CD14-positive monocyte (primary cell): ENCODE data around the gene ATRN. TPM values are rescaled to one million over a fixed set of nuclear protein-coding genes. Genes with fewer than 3 reads are reported as not detected.

Experiments
- DNase-seq, 3 donors: peaks; one replicate each; pipeline ENCODE4 v3.0.0-alpha.2; 2011 to 2022
- H2AFZ ChIP-seq: 2 replicates; pipeline ENCODE4 v1.6.0; 2012; ENCODE audit warnings: mild to moderate bottlenecking, low read depth, low read length, inconsistent platforms; ENCODE audit not compliant: insufficient read depth, poor library complexity, severe bottlenecking
- H3K27ac ChIP-seq, 2 donors: 1 replicate in 1 of 2; 2 replicates in 1 of 2; pipeline ENCODE4 v1.5.1; 2012 to 2013; ENCODE audit warnings: low read length in 2 of 2, control low read depth in 1 of 2, inconsistent platforms in 1 of 2, low read depth in 1 of 2, mild to moderate bottlenecking in 1 of 2
- H3K27me3 ChIP-seq, 2 donors: one replicate each; pipeline versions ENCODE4 v1.6.0 to v1.6.1; 2011 to 2013; ENCODE audit warnings: low read length in 2 of 2; ENCODE audit not compliant: control insufficient read depth in 2 of 2, insufficient read depth in 2 of 2
- H3K36me3 ChIP-seq, 2 donors: replicated peaks in 1 of 2; 1 replicate in 1 of 2; 2 replicates in 1 of 2; pipeline versions ENCODE4 v1.5.1 to v1.6.1; 2012 to 2013; ENCODE audit warnings: low read length in 2 of 2, control low read depth in 1 of 2, inconsistent platforms in 1 of 2, mild to moderate bottlenecking in 1 of 2; ENCODE audit not compliant: insufficient read depth in 2 of 2, control insufficient read depth in 1 of 2
- H3K4me1 ChIP-seq, 2 donors: 1 replicate in 1 of 2; 2 replicates in 1 of 2; pipeline versions ENCODE4 v1.5.1 to v1.6.1; 2012 to 2013; ENCODE audit warnings: low read length in 2 of 2, control low read depth in 1 of 2, inconsistent platforms in 1 of 2, mild to moderate bottlenecking in 1 of 2, moderate library complexity in 1 of 2; ENCODE audit not compliant: insufficient read depth in 2 of 2, control insufficient read depth in 1 of 2
- H3K4me2 ChIP-seq: replicated peaks from 2 replicates; pipeline ENCODE3; 2012; ENCODE audit warnings: low read length, moderate library complexity, mild to moderate bottlenecking; ENCODE audit not compliant: poor library complexity, severe bottlenecking; ENCODE audit errors: extremely low read depth
- H3K4me3 ChIP-seq, 3 experiments: fragments of 200-600 bp in 1 of 3; sonication (generic) in 1 of 3; replicated peaks in 1 of 3; 1 replicate in 2 of 3; 2 replicates in 1 of 3; pipeline ENCODE4 v1.5.1; 2011 to 2013; ENCODE audit warnings: low read length in 3 of 3, mild to moderate bottlenecking in 3 of 3, control low read depth in 2 of 3, low read depth in 2 of 3, inconsistent platforms in 1 of 3, moderate library complexity in 1 of 3
- H3K79me2 ChIP-seq: 2 replicates; pipeline ENCODE4 v1.6.0; 2012; ENCODE audit warnings: mild to moderate bottlenecking, control low read depth, inconsistent platforms, low read length, moderate library complexity; ENCODE audit not compliant: insufficient read depth
- H3K9ac ChIP-seq: 2 replicates; pipeline ENCODE4 v1.6.0; 2017; ENCODE audit warnings: low read length, mild to moderate bottlenecking; ENCODE audit not compliant: insufficient read depth, poor library complexity, severe bottlenecking
- H3K9me3 ChIP-seq, 2 donors: replicated peaks in 1 of 2; 1 replicate in 1 of 2; 2 replicates in 1 of 2; pipeline versions ENCODE4 v1.5.1 to v1.6.1; 2012 to 2013; ENCODE audit warnings: low read length in 2 of 2, control low read depth in 1 of 2; ENCODE audit not compliant: control insufficient read depth in 1 of 2, insufficient read depth in 1 of 2
- H4K20me1 ChIP-seq: 2 replicates; pipeline ENCODE4 v1.6.0; 2012; ENCODE audit warnings: mild to moderate bottlenecking, low read length, control low read depth, moderate library complexity; ENCODE audit not compliant: insufficient read depth
- H3K27ac Mint-ChIP-seq, 7 donors: one replicate each; pipeline ENCODE4 v1.8.0; 2020; ENCODE audit warnings: mild to moderate bottlenecking in 7 of 7, mixed read lengths in 7 of 7, moderate library complexity in 6 of 7, inconsistent platforms in 2 of 7
- H3K27me3 Mint-ChIP-seq, 3 donors: one replicate each; pipeline ENCODE4 v1.8.0; 2021 to 2022; ENCODE audit warnings: low read depth in 3 of 3, mild to moderate bottlenecking in 3 of 3, mixed read lengths in 3 of 3, moderate library complexity in 3 of 3, inconsistent platforms in 1 of 3
- H3K36me3 Mint-ChIP-seq, 2 donors: one replicate each; pipeline ENCODE4 v1.8.0; 2020; ENCODE audit warnings: mixed read lengths in 2 of 2, inconsistent platforms in 1 of 2, mild to moderate bottlenecking in 1 of 2
- H3K4me1 Mint-ChIP-seq: one replicate; pipeline ENCODE4 v1.8.0; 2020; ENCODE audit warnings: mild to moderate bottlenecking, mixed read lengths
- H3K4me3 Mint-ChIP-seq, 2 donors: one replicate each; pipeline ENCODE4 v1.8.0; 2020; ENCODE audit warnings: mild to moderate bottlenecking in 2 of 2, mixed read lengths in 2 of 2, moderate library complexity in 1 of 2
- H3K9me3 Mint-ChIP-seq, 7 donors: one replicate each; pipeline ENCODE4 v1.8.0; 2020 to 2022; ENCODE audit warnings: mixed read lengths in 7 of 7, mild to moderate bottlenecking in 6 of 7, moderate library complexity in 6 of 7, inconsistent platforms in 2 of 7
- CTCF ChIP-seq: fragments of 200-600 bp; IDR thresholded peaks from one replicate; pipeline ENCODE4 v1.8.0; 2022; ENCODE audit warnings: antibody characterized with exemption, mild to moderate bottlenecking
- WGBS: methylation state at CpG from one replicate; pipeline ENCODE4 v1.1.5; 2013; ENCODE audit warnings: missing lambda C conversion rate; ENCODE audit not compliant: insufficient coverage; 5-methylcytosine and 5-hydroxymethylcytosine counted together
- intact Hi-C, 2 donors: fragments of 100-400 bp; cut with micrococcal nuclease; formaldehyde crosslinking; loops; one replicate each; pipeline versions ENCODE4 v1.15.0 to v1.15.1; 2023
- polyA plus RNA-seq, 3 donors: library from polyadenylated mRNA; depleted of rRNA in 1 of 3; unstranded in 2 of 3; stranded (reverse) in 1 of 3; fragments of 300-500 nt in 2 of 3; fragments of >200 nt in 1 of 3; fragmentation: Illumina TruSeq in 2 of 3; gene quantifications; 1 replicate in 2 of 3; 2 replicates in 1 of 3; pipeline ENCODE4 v1.2.3, GENCODE V29; 2012 to 2021

The ATRN gene
- polyA plus RNA-seq, 3 donors: 10.2 to 17.4 (median 11.5) TPM

- Histone ChIP-seq H3K4me3 (no peak overlapping the region), H3K27ac (no peak overlapping the region), H3K9ac (no peak overlapping the region), H4K20me1 (no peaks in the 10 kb centered on the region), H3K4me2 (no peak overlapping the region), H3K9me3 (peaks cover 4 to 8% of the 10 kb centered on the region in 2 donors), H2AFZ (no peak overlapping the region), H3K4me1 (no peaks in the 10 kb centered on the region), H3K27me3 (no peaks in the 10 kb centered on the region), H3K79me2 (no peaks in the 10 kb centered on the region), H3K36me3 (no peaks in the 10 kb centered on the region)
- DNase-seq: no peak
- H3K27ac Mint-ChIP-seq: no peak overlapping the region
- peaks cover 3 to 12% (median 5%) of the 10 kb centered on the region in 7 donors for H3K9me3 Mint-ChIP-seq
- H3K4me1 Mint-ChIP-seq: no peaks in the 10 kb centered on the region
- H3K36me3 Mint-ChIP-seq: peaks cover 0 to 4% of the 10 kb centered on the region in 2 donors
- 95% methylated on average over 13 of the region's 13 CpGs for WGBS
- no peak overlapping the region for H3K4me3 Mint-ChIP-seq
- intact Hi-C loops: no loop called here
- H3K27me3 Mint-ChIP-seq: peaks cover 2 to 8% (median 3%) of the 10 kb centered on the region in 3 donors
- TF ChIP-seq CTCF: no peak
Measured at GRCh38 chr20:3693376-3693775, 222.6 kb downstream of the ATRN start.

GRCh38 chr20:3694864-3695263 is 224.0 kb downstream of the ATRN start:
- peaks cover 1 to 7% (median 3%) of the 10 kb centered on the region in 3 donors for H3K27me3 Mint-ChIP-seq
- intact Hi-C loops: no loop called here

More at GRCh38 chr20:3694864-3695263, 224.0 kb downstream of the ATRN start:
- Mint-ChIP-seq H3K9me3 (peaks cover 3 to 12% (median 5%) of the 10 kb centered on the region in 7 donors), H3K36me3 (peaks cover 0 to 4% of the 10 kb centered on the region in 2 donors), H3K27ac (no peak overlapping the region), H3K4me3 (no peak overlapping the region), H3K4me1 (no peaks in the 10 kb centered on the region)
- no peaks in the 10 kb centered on the region for H3K27me3 ChIP-seq
- H3K27ac ChIP-seq: no peak overlapping the region
- no peak overlapping the region for H3K4me2 ChIP-seq
- H3K9ac ChIP-seq: no peak overlapping the region
- no peaks in the 10 kb centered on the region for H3K36me3 ChIP-seq
- WGBS: 89% methylated on average over 2 of the region's 5 CpGs
- no peak for DNase-seq
- H4K20me1 ChIP-seq: no peaks in the 10 kb centered on the region
- H3K4me3 ChIP-seq: no peak overlapping the region
- H2AFZ ChIP-seq: no peak overlapping the region
- H3K79me2 ChIP-seq: no peaks in the 10 kb centered on the region
- peaks cover 4 to 8% of the 10 kb centered on the region in 2 donors for H3K9me3 ChIP-seq
- no peaks in the 10 kb centered on the region for H3K4me1 ChIP-seq
- no peak for TF ChIP-seq CTCF
